Mesenchymal stem cell (in vitro differentiated cells and primary cell): ENCODE results near the gene CD200R1.

Experiments used
- DNase-seq: peaks from one replicate; pipeline ENCODE4 v3.0.0-alpha.2; 2013
- H2AFZ ChIP-seq: one replicate; pipeline ENCODE4 v1.6.1; 2013; ENCODE audit warnings: low read depth, mild to moderate bottlenecking, control low read depth, inconsistent platforms, low read length, moderate library complexity
- H2AK5ac ChIP-seq: 2 replicates; pipeline ENCODE4 v1.6.1; 2013; ENCODE audit warnings: low read length, moderate library complexity, mild to moderate bottlenecking, inconsistent platforms; ENCODE audit not compliant: severe bottlenecking
- H2BK120ac ChIP-seq: one replicate; pipeline ENCODE4 v1.6.1; 2013; ENCODE audit warnings: low read depth, mild to moderate bottlenecking, inconsistent platforms, low read length, moderate library complexity
- H2BK12ac ChIP-seq, 2 experiments: one replicate each; pipeline ENCODE4 v1.6.1; 2013; ENCODE audit warnings: inconsistent platforms in 2 of 2, low read length in 2 of 2, mild to moderate bottlenecking in 2 of 2, moderate library complexity in 2 of 2, control low read depth in 1 of 2
- H2BK15ac ChIP-seq: one replicate; pipeline ENCODE4 v1.6.1; 2013; ENCODE audit warnings: mild to moderate bottlenecking, low read depth, inconsistent platforms; ENCODE audit not compliant: poor library complexity, severe bottlenecking
- H2BK5ac ChIP-seq: 2 replicates; pipeline ENCODE4 v1.6.1; 2013; ENCODE audit warnings: low read depth, mild to moderate bottlenecking, low read length, control low read depth, inconsistent platforms; ENCODE audit not compliant: poor library complexity, severe bottlenecking
- H3K14ac ChIP-seq, 2 experiments: one replicate each; pipeline ENCODE4 v1.6.1; 2013; ENCODE audit warnings: inconsistent platforms in 2 of 2, low read length in 2 of 2, control low read depth in 1 of 2, mild to moderate bottlenecking in 1 of 2, moderate library complexity in 1 of 2
- H3K18ac ChIP-seq, 2 experiments: one replicate each; pipeline ENCODE4 v1.6.1; 2013; ENCODE audit warnings: inconsistent platforms in 2 of 2, low read length in 2 of 2, control low read depth in 1 of 2, low read depth in 1 of 2, mild to moderate bottlenecking in 1 of 2
- H3K23ac ChIP-seq, 2 experiments: one replicate each; pipeline ENCODE4 v1.6.1; 2013; ENCODE audit warnings: inconsistent platforms in 2 of 2, low read length in 2 of 2, mild to moderate bottlenecking in 2 of 2, moderate library complexity in 2 of 2, control low read depth in 1 of 2
- H3K27ac ChIP-seq: 2 replicates; pipeline ENCODE4 v1.5.1; 2013; ENCODE audit warnings: mild to moderate bottlenecking, moderate library complexity, low read length, control low read depth, inconsistent platforms; ENCODE audit not compliant: poor library complexity, severe bottlenecking
- H3K27me3 ChIP-seq, 2 experiments: 2 replicates each; pipeline versions ENCODE4 v1.6.1 to v1.7.0; 2013; ENCODE audit warnings: low read length in 2 of 2, mild to moderate bottlenecking in 2 of 2, moderate library complexity in 2 of 2, control low read depth in 1 of 2, inconsistent platforms in 1 of 2; ENCODE audit not compliant: control insufficient read depth in 1 of 2, insufficient read depth in 1 of 2
- H3K36me3 ChIP-seq, 2 experiments: 2 replicates each; pipeline versions ENCODE4 v1.6.1 to v1.7.0; 2013; ENCODE audit warnings: low read length in 2 of 2, control low read depth in 1 of 2, inconsistent platforms in 1 of 2, low read depth in 1 of 2, mild to moderate bottlenecking in 1 of 2; ENCODE audit not compliant: insufficient read depth in 2 of 2, control insufficient read depth in 1 of 2
- H3K4ac ChIP-seq, 2 experiments: one replicate each; pipeline ENCODE4 v1.6.1; 2013; ENCODE audit warnings: inconsistent platforms in 2 of 2, low read length in 2 of 2, mild to moderate bottlenecking in 2 of 2, moderate library complexity in 2 of 2, control low read depth in 1 of 2, low read depth in 1 of 2
- H3K4me1 ChIP-seq: 2 replicates; pipeline ENCODE4 v1.6.1; 2013; ENCODE audit warnings: low read depth, low read length, control low read depth; ENCODE audit not compliant: control insufficient read depth, insufficient read depth
- H3K4me2 ChIP-seq: 2 replicates; pipeline ENCODE4 v1.6.1; 2013; ENCODE audit warnings: low read length, mild to moderate bottlenecking, inconsistent platforms; ENCODE audit not compliant: poor library complexity, severe bottlenecking
- H3K4me3 ChIP-seq, 2 experiments: 2 replicates each; pipeline versions ENCODE4 v1.5.1 to v1.7.0; 2013; ENCODE audit warnings: low read length in 2 of 2, mild to moderate bottlenecking in 2 of 2, control low read depth in 1 of 2, low read depth in 1 of 2; ENCODE audit not compliant: insufficient read depth in 1 of 2
- H3K79me1 ChIP-seq: replicated peaks from 2 replicates; pipeline ENCODE4 v1.6.1; 2013; ENCODE audit warnings: mild to moderate bottlenecking, control low read depth, low read length, inconsistent platforms; ENCODE audit not compliant: poor library complexity, severe bottlenecking
- H3K9ac ChIP-seq: 2 replicates; pipeline ENCODE4 v1.7.0; 2013; ENCODE audit warnings: mild to moderate bottlenecking, low read length, moderate library complexity
- H3K9me3 ChIP-seq: 2 replicates; pipeline ENCODE4 v1.7.0; 2013; ENCODE audit warnings: mild to moderate bottlenecking, low read length; ENCODE audit not compliant: control insufficient read depth
- H4K8ac ChIP-seq: one replicate; pipeline ENCODE4 v1.6.1; 2013; ENCODE audit warnings: inconsistent platforms, mild to moderate bottlenecking, low read length, moderate library complexity
- H4K91ac ChIP-seq: one replicate; pipeline ENCODE4 v1.6.1; 2013; ENCODE audit warnings: mild to moderate bottlenecking, low read length, inconsistent platforms
- WGBS: methylation state at CpG from one replicate; pipeline ENCODE4 v1.1.7; 2013; ENCODE audit warnings: mixed read lengths; 5-methylcytosine and 5-hydroxymethylcytosine counted together

CD200R1 gene

GRCh38 chr3:112974178-112974517, 755 bp downstream of the CD200R1 start:
- no peak overlapping the region for H3K4me2 ChIP-seq
- WGBS, result 84% methylated on average over 2 of the region's 2 CpGs
- H3K4me1 ChIP-seq, result no peaks in the 10 kb centered on the region

GRCh38 chr3:112973325-112974177, 1.4 kb downstream of the CD200R1 start:
- Histone ChIP-seq H3K9me3 (no peaks in the 10 kb centered on the region), H4K8ac (no peak overlapping the region), H2BK15ac (no peak overlapping the region), H3K14ac (no peak overlapping the region), H3K4ac (no peak overlapping the region), H2AFZ (no peak overlapping the region), H3K18ac (no peak overlapping the region), H3K23ac (no peak overlapping the region), H3K4me2 (no peak overlapping the region), H3K36me3 (no peaks in the 10 kb centered on the region), H2BK120ac (no peak overlapping the region), H3K9ac (no peak overlapping the region), H3K27me3 (peaks cover 0 to 4% of the 10 kb centered on the region in 2 experiments), H2BK5ac (no peak overlapping the region), H4K91ac (no peak overlapping the region), H3K79me1 (no peaks in the 10 kb centered on the region), H3K4me3 (no peak overlapping the region), H2BK12ac (no peak overlapping the region), H3K27ac (no peak overlapping the region), H3K4me1 (no peaks in the 10 kb centered on the region), H2AK5ac (no peak overlapping the region)
- no peak for DNase-seq
- 73% methylated on average over 4 of the region's 5 CpGs for whole genome bisulfite sequencing

More at GRCh38 chr3:112974178-112974517, 755 bp downstream of the CD200R1 start:
- no peak overlapping the region for H3K27ac ChIP-seq
- peaks cover 0 to 4% of the 10 kb centered on the region in 2 experiments for H3K27me3 ChIP-seq
- no peak overlapping the region for H3K4ac ChIP-seq
- H2BK12ac ChIP-seq, result no peak overlapping the region
- no peak overlapping the region for H4K8ac ChIP-seq
- H2AFZ ChIP-seq, result no peak overlapping the region
- DNase-seq, result no peak
- H3K4me3 ChIP-seq, result no peak overlapping the region
- no peak overlapping the region for H2AK5ac ChIP-seq
- H2BK120ac ChIP-seq, result no peak overlapping the region
- no peaks in the 10 kb centered on the region for H3K9me3 ChIP-seq
- H2BK15ac ChIP-seq, result no peak overlapping the region
- H4K91ac ChIP-seq, result no peak overlapping the region
- H3K23ac ChIP-seq, result no peak overlapping the region
- H2BK5ac ChIP-seq, result no peak overlapping the region
- H3K79me1 ChIP-seq, result no peaks in the 10 kb centered on the region
- H3K36me3 ChIP-seq, result no peaks in the 10 kb centered on the region
- no peak overlapping the region for H3K14ac ChIP-seq
- H3K9ac ChIP-seq, result no peak overlapping the region
- no peak overlapping the region for H3K18ac ChIP-seq

- no peak overlapping the region for H2AFZ ChIP-seq
- H3K18ac ChIP-seq, result no peak overlapping the region
- H3K36me3 ChIP-seq, result no peaks in the 10 kb centered on the region
- H2BK120ac ChIP-seq, result no peak overlapping the region
- DNase-seq, result no peak
- no peak overlapping the region for H3K4me2 ChIP-seq
- H3K14ac ChIP-seq, result no peak overlapping the region
- H3K23ac ChIP-seq, result no peak overlapping the region
- H2BK5ac ChIP-seq, result no peak overlapping the region
- H3K4ac ChIP-seq, result no peak overlapping the region
- H3K27me3 ChIP-seq, result peaks cover 0 to 4% of the 10 kb centered on the region in 2 experiments
- H4K91ac ChIP-seq, result no peak overlapping the region
- no peak overlapping the region for H2BK12ac ChIP-seq
- no peaks in the 10 kb centered on the region for H3K4me1 ChIP-seq
- H3K9me3 ChIP-seq, result no peaks in the 10 kb centered on the region
- H3K9ac ChIP-seq, result no peak overlapping the region
- no peak overlapping the region for H2AK5ac ChIP-seq
- no peak overlapping the region for H3K27ac ChIP-seq
- no peaks in the 10 kb centered on the region for H3K79me1 ChIP-seq
- H2BK15ac ChIP-seq, result no peak overlapping the region
- no peak overlapping the region for H3K4me3 ChIP-seq
- no peak overlapping the region for H4K8ac ChIP-seq
These were observed 2.7 kb downstream of the CD200R1 start for GRCh38 chr3:112972158-112972557.

GRCh38 chr3:112967828-112968227, 7.1 kb downstream of the CD200R1 start:
- Histone ChIP-seq H3K4me3 (no peak overlapping the region), H3K36me3 (no peaks in the 10 kb centered on the region), H2AFZ (no peak overlapping the region), H3K14ac (no peak overlapping the region), H4K8ac (no peak overlapping the region), H4K91ac (no peak overlapping the region), H3K4ac (no peak overlapping the region), H3K4me2 (no peak overlapping the region), H3K4me1 (no peaks in the 10 kb centered on the region), H2BK12ac (no peak overlapping the region), H3K27ac (no peak overlapping the region), H2BK5ac (no peak overlapping the region), H2AK5ac (no peak overlapping the region), H3K27me3 (peaks cover 0 to 7% of the 10 kb centered on the region in 2 experiments), H3K9ac (no peak overlapping the region), H3K9me3 (peaks cover 3% of the 10 kb centered on the region), H2BK15ac (no peak overlapping the region), H3K23ac (no peak overlapping the region), H3K79me1 (no peaks in the 10 kb centered on the region), H3K18ac (no peak overlapping the region), H2BK120ac (no peak overlapping the region)
- 29% methylated on average over 1 of the region's 1 CpG for WGBS
- DNase-seq, result no peak
